Smooth muscle cell (in vitro differentiated cells): ENCODE measurements around the gene ARHGEF7. TPM values are rescaled to one million over a fixed set of nuclear protein-coding genes. Genes with fewer than 3 reads are reported as not detected.

Experiments
- DNase-seq: peaks from one replicate; lab custom pipeline; 2025; ENCODE audit not compliant: unreplicated experiment; lab: John Stamatoyannopoulos, UW
- H2AFZ ChIP-seq: fragments of 200-600 bp; sonication (generic); 2 replicates; pipeline ENCODE4 v1.6.0; 2016; ENCODE audit warnings: antibody characterized with exemption, low read depth, mild to moderate bottlenecking
- H3F3A ChIP-seq: fragments of 200-600 bp; sonication (generic); 2 replicates; pipeline ENCODE4 v1.6.0; 2017; ENCODE audit warnings: antibody characterized with exemption, low read depth
- H3K27ac ChIP-seq: fragments of 200-600 bp; sonication (generic); 2 replicates; pipeline ENCODE4 v1.5.1; 2016; ENCODE audit warnings: low read depth, mild to moderate bottlenecking
- H3K27me3 ChIP-seq: fragments of 200-600 bp; sonication (generic); 2 replicates; pipeline ENCODE4 v1.6.1; 2016; ENCODE audit warnings: low read depth, mild to moderate bottlenecking
- H3K36me3 ChIP-seq: fragments of 200-600 bp; sonication (generic); 2 replicates; pipeline ENCODE4 v1.5.1; 2016; ENCODE audit warnings: low read depth
- H3K4me1 ChIP-seq: fragments of 200-600 bp; sonication (generic); 2 replicates; pipeline ENCODE4 v1.5.1; 2016; ENCODE audit warnings: low read depth
- H3K4me2 ChIP-seq: fragments of 200-600 bp; sonication (generic); 2 replicates; pipeline ENCODE4 v1.6.0; 2016; ENCODE audit warnings: mild to moderate bottlenecking
- H3K4me3 ChIP-seq: fragments of 200-600 bp; sonication (generic); 2 replicates; pipeline ENCODE4 v1.5.1; 2016; ENCODE audit warnings: mild to moderate bottlenecking
- H3K79me2 ChIP-seq: fragments of 200-600 bp; sonication (generic); 2 replicates; pipeline ENCODE4 v1.6.0; 2016; ENCODE audit warnings: low read depth, mild to moderate bottlenecking
- H3K9ac ChIP-seq: fragments of 200-600 bp; sonication (generic); 2 replicates; pipeline ENCODE4 v1.6.0; 2016; ENCODE audit warnings: low read depth
- H3K9me3 ChIP-seq: fragments of 200-600 bp; sonication (generic); replicated peaks from 2 replicates; pipeline ENCODE4 v1.5.1; 2016; ENCODE audit warnings: low read depth
- H4K20me1 ChIP-seq: fragments of 200-600 bp; sonication (generic); 2 replicates; pipeline ENCODE4 v1.6.0; 2016; ENCODE audit warnings: low read depth
- CTCF ChIP-seq: fragments of 200-600 bp; sonication (generic); IDR thresholded peaks from 2 replicates; pipeline ENCODE4 v1.5.1; 2017; ENCODE audit warnings: borderline replicate concordance, mild to moderate bottlenecking, antibody characterized with exemption; ENCODE audit not compliant: insufficient read depth, poor library complexity, severe bottlenecking
- WGBS: methylation state at CpG from one replicate; pipeline ENCODE4 v1.1.7; 2016; ENCODE audit warnings: low lambda C conversion rate; 5-methylcytosine and 5-hydroxymethylcytosine counted together
- polyA plus RNA-seq: library from polyadenylated mRNA; unstranded; fragments of >200 nt; fragmentation: Nextera tagmentation; extraction: Ambion mirVana; gene quantifications from 2 replicates; pipeline ENCODE4 v1.2.1, GENCODE V29; 2016
- total RNA-seq: library from RNA; depleted of rRNA; stranded (reverse); fragments of >200 nt; gene quantifications from 2 replicates; pipeline ENCODE4 v1.2.3, GENCODE V29; 2014

The ARHGEF7 gene
- total and polyA plus RNA-seq, 2 experiments from 2014 or later = 13.8 to 32.4 TPM

GRCh38 chr13:111139452-111139851, 24.3 kb downstream of the ARHGEF7 start:
- no peak for TF ChIP-seq CTCF
- H3K9me3 ChIP-seq = no peaks in the 10 kb centered on the region

GRCh38 chr13:111139873-111140561, 24.9 kb downstream of the ARHGEF7 start:
- Histone ChIP-seq H3K36me3 (no peaks in the 10 kb centered on the region), H3K27ac (no peak overlapping the region), H3K4me3 (no peak overlapping the region), H3K27me3 (peaks cover 49% of the 10 kb centered on the region), H3K4me2 (no peak overlapping the region), H3K4me1 (no peaks in the 10 kb centered on the region), H3K9ac (no peak overlapping the region), H2AFZ (no peak overlapping the region), H3K79me2 (no peaks in the 10 kb centered on the region), H3K9me3 (no peaks in the 10 kb centered on the region), H3F3A (no peaks in the 10 kb centered on the region), H4K20me1 (no peaks in the 10 kb centered on the region)
- DNase-seq = no peak
- WGBS = 79% methylated on average over 9 of the region's 9 CpGs
- TF ChIP-seq CTCF = no peak

More at GRCh38 chr13:111139452-111139851, 24.3 kb downstream of the ARHGEF7 start:
- DNase-seq = no peak
- Histone ChIP-seq H3F3A (no peaks in the 10 kb centered on the region), H3K9ac (no peak overlapping the region), H3K36me3 (no peaks in the 10 kb centered on the region), H4K20me1 (no peaks in the 10 kb centered on the region), H3K4me3 (no peak overlapping the region), H3K27ac (no peak overlapping the region), H3K27me3 (peaks cover 48% of the 10 kb centered on the region), H3K79me2 (no peaks in the 10 kb centered on the region), H3K4me2 (no peak overlapping the region), H3K4me1 (no peaks in the 10 kb centered on the region), H2AFZ (no peak overlapping the region)
- 92% methylated on average over 9 of the region's 9 CpGs for WGBS

- H3K27me3 ChIP-seq = peaks cover 52% of the 10 kb centered on the region
- no peaks in the 10 kb centered on the region for H3F3A ChIP-seq
- no peaks in the 10 kb centered on the region for H3K79me2 ChIP-seq
- DNase-seq = no peak
- WGBS = 84% methylated on average over 6 of the region's 6 CpGs
- no peaks in the 10 kb centered on the region for H3K9me3 ChIP-seq
- TF ChIP-seq CTCF = no peak
- no peak overlapping the region for H3K9ac ChIP-seq
- H3K4me1 ChIP-seq = no peaks in the 10 kb centered on the region
- H3K4me2 ChIP-seq = no peak overlapping the region
- no peak overlapping the region for H3K4me3 ChIP-seq
- H3K36me3 ChIP-seq = no peaks in the 10 kb centered on the region
- no peak overlapping the region for H3K27ac ChIP-seq
- no peak overlapping the region for H2AFZ ChIP-seq
- no peaks in the 10 kb centered on the region for H4K20me1 ChIP-seq
Observed at GRCh38 chr13:111140562-111141105, 25.5 kb downstream of the ARHGEF7 start.

- no peak for TF ChIP-seq CTCF
- Histone ChIP-seq H3K9me3 (no peaks in the 10 kb centered on the region), H2AFZ (no peak overlapping the region), H3K27ac (no peak overlapping the region), H3K27me3 (peaks cover 59% of the 10 kb centered on the region), H3K79me2 (no peaks in the 10 kb centered on the region), H3K4me1 (no peaks in the 10 kb centered on the region), H4K20me1 (no peaks in the 10 kb centered on the region), H3K4me2 (no peak overlapping the region), H3F3A (no peaks in the 10 kb centered on the region), H3K9ac (no peak overlapping the region), H3K4me3 (no peak overlapping the region), H3K36me3 (no peaks in the 10 kb centered on the region)
- no peak for DNase-seq
- 87% methylated on average over 1 of the region's 1 CpG for WGBS
Observed at GRCh38 chr13:111142472-111142871, 27.4 kb downstream of the ARHGEF7 start.
